HG03439 (cell line): ENCODE data around the gene ALPK3.
"Not testable (repeated sequence)": the region's sequence is repeated elsewhere in the genome, so short reads cannot be mapped to it uniquely, and the experiment has no call there.

Experiments used
- ATAC-seq: cut with Tn5 transposase; IDR thresholded peaks from one replicate; pipeline ENCODE4 v1.9.1; 2021; ENCODE audit warnings: mild to moderate bottlenecking, moderate library complexity; ENCODE audit not compliant: unreplicated experiment

Gene ALPK3

GRCh38 chr15:84840741-84841429 is 23.7 kb downstream of the ALPK3 start:
- no peak for ATAC-seq

- ATAC-seq: no peak
Measured at GRCh38 chr15:84842781-84843180, 25.6 kb downstream of the ALPK3 start.

- ATAC-seq: no peak
Measured at GRCh38 chr15:84844964-84845363, 27.8 kb downstream of the ALPK3 start.

- not testable (repeated sequence) for ATAC-seq
Measured at GRCh38 chr15:84845631-84846030, 28.5 kb downstream of the ALPK3 start.

- no peak for ATAC-seq
Measured at GRCh38 chr15:84846269-84846668, 29.1 kb downstream of the ALPK3 start.

- ATAC-seq: no peak
Measured at GRCh38 chr15:84847382-84847781, 30.2 kb downstream of the ALPK3 start.

- no peak for ATAC-seq
Measured at GRCh38 chr15:84852212-84852611, 35.1 kb downstream of the ALPK3 start.

GRCh38 chr15:84855136-84855535 is 38.0 kb downstream of the ALPK3 start:
- no peak for ATAC-seq

- ATAC-seq: no peak
Measured at GRCh38 chr15:84855765-84856164, 38.6 kb downstream of the ALPK3 start.

GRCh38 chr15:84856731-84857417 is 39.7 kb downstream of the ALPK3 start:
- ATAC-seq: no peak

- ATAC-seq: no peak
Measured at GRCh38 chr15:84857418-84858004, 40.4 kb downstream of the ALPK3 start.

GRCh38 chr15:84858231-84858630 is 41.1 kb downstream of the ALPK3 start:
- ATAC-seq: no peak

GRCh38 chr15:84859144-84859543 is 42.0 kb downstream of the ALPK3 start:
- no peak for ATAC-seq

- ATAC-seq: no peak
Measured at GRCh38 chr15:84859651-84860050, 42.5 kb downstream of the ALPK3 start.

- ATAC-seq: no peak
Measured at GRCh38 chr15:84861781-84862180, 44.6 kb downstream of the ALPK3 start.

GRCh38 chr15:84862214-84862975 is 45.2 kb downstream of the ALPK3 start:
- ATAC-seq: no peak

GRCh38 chr15:84863565-84864443 is 46.6 kb downstream of the ALPK3 start:
- no peak for ATAC-seq

- no peak for ATAC-seq
Measured at GRCh38 chr15:84864444-84864795, 47.3 kb downstream of the ALPK3 start.

- ATAC-seq: no peak
Measured at GRCh38 chr15:84865074-84865569, 48.0 kb downstream of the ALPK3 start.
